GM12891 (cell line): ENCODE results near the gene RAI1.
A peak's percentile ranks its signal among the peaks of the same experiment; 100 is the strongest.

Experiments used
- DNase-seq: peaks from one replicate; pipeline ENCODE4 v3.0.0; 2011; ENCODE audit warnings: low spot score; ENCODE audit not compliant: insufficient read length
- FAIRE-seq: peaks from 2 replicates; lab custom pipeline; 2011; peaks lifted over from hg19 to GRCh38; lab: Jason Lieb, UNC
- PAX5 ChIP-seq: IDR thresholded peaks from 2 replicates; pipeline ENCODE4 v1.6.1; 2011; ENCODE audit warnings: low read length, moderate library complexity, mild to moderate bottlenecking; ENCODE audit not compliant: insufficient read depth, severe bottlenecking
- POLR2A ChIP-seq: IDR thresholded peaks from 2 replicates; pipeline ENCODE4 v1.6.1; 2011; ENCODE audit warnings: low read depth, low read length, control low read depth
- POLR2AphosphoS5 ChIP-seq: IDR thresholded peaks from 2 replicates; pipeline ENCODE4 v1.6.1; 2011; ENCODE audit warnings: low read depth, low read length, control low read depth
- POU2F2 ChIP-seq: IDR thresholded peaks from 2 replicates; pipeline ENCODE4 v1.6.1; 2011; ENCODE audit warnings: low read depth, mild to moderate bottlenecking, control low read depth, low read length, moderate library complexity
- SPI1 ChIP-seq: IDR thresholded peaks from 2 replicates; pipeline ENCODE4 v1.6.1; 2011; ENCODE audit warnings: low read depth, low read length, control low read depth
- TAF1 ChIP-seq: IDR thresholded peaks from 2 replicates; pipeline ENCODE4 v1.6.1; 2011; ENCODE audit warnings: low read depth, low read length, control low read depth

The RAI1 gene

DNA sequence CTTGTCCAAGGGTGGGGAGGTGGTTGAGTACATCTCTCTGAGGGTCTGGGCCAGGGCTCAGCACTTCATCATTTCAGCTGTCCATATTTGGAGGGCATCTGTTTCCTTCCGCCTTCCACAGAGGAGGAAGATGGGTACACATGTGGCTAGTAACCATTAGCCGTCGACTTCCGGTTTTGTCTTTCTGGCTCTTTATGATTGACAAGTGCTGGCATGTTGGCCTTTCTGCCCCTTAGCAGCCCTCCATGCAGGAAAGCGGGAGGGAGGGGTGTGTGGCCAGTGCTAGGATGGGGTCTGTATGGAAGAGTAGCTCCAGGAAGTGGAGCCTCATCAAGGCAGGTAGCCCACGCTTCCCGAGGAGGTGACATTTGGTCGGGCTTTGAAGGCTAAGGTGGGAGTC is 69.6 kb downstream of the RAI1 start:
- FAIRE-seq: peak; percentile 89
- TF ChIP-seq SPI1 (peak; percentile 52), POU2F2 (no peak), POLR2A (no peak)
- no peak for DNase-seq

DNA sequence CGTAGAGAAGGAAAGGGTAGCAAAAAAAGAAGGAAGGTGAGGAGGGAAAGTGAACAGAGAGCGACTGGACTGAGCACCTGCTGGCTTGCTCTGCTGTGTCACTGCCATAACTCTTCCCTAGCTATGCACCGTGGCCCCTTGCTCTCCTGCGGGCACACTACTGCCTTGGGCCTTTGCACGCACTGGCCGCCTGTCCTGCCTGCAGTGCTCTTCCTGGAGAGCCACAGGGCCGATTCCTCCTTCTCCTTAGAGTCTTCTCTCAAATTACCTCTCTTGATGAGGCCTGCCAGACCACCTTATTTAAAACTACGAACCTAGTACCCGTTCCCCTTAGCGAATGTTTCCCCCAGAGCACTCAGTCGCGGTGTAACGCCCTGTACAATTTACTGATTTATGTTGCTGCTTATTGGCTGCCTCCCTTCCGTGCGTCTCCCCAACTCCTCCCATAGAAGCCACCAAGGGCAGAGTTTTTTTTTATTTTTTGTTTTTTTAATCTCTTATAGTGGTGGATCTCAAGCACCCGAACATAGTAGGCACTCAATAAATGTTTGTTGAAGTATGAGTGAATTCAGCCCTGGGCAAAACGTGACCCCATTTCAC is 70.3 kb downstream of the RAI1 start:
- no peak for FAIRE-seq
- DNase-seq: no peak
- peak; percentile 73; the same call in 1 of the 2 replicates for TF ChIP-seq POLR2AphosphoS5
- TF ChIP-seq POLR2A: no peak

DNA sequence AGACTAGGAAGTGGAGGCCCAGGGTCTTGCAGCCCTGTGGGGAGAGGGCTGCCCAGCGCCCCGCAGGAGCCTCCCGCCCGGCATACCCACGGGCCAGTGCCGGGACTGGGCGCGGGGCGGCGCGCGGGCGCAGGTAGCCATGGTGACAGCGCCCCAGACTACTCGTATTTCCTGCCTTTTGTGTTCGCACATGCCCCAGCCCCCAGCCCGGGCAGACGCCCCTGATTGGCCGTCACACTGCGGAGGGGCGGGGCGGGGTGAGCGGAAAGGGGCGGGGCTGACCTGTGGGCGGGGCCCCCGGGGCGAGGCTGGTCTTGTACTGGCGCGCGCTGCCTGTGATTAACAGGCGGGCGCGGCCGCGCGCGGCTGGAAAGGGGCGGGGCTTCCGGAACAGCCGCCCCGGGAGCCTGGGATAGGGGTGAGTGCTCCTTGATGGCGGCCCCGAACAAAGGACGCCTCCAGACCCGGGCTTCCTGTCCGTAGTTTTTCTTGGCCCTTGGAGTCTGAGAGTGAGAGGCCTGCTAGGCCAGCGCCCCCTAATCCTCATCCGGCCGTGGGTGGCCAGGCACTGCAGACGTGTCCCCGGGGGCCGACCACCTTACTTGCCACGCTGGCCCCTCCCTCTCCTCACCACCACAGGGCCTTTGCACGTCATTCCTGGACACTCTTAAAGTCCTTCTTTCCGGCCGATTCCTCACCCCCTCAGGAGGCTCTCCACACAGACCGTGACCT is 71.0 kb downstream of the RAI1 start:
- DNase-seq: peak; percentile 95
- TF ChIP-seq TAF1 (peak; percentile 48; the same call in 1 of the 2 replicates), PAX5 (no peak), POLR2A (peak; percentile 59)
- peak; percentile 93 for FAIRE-seq

DNA sequence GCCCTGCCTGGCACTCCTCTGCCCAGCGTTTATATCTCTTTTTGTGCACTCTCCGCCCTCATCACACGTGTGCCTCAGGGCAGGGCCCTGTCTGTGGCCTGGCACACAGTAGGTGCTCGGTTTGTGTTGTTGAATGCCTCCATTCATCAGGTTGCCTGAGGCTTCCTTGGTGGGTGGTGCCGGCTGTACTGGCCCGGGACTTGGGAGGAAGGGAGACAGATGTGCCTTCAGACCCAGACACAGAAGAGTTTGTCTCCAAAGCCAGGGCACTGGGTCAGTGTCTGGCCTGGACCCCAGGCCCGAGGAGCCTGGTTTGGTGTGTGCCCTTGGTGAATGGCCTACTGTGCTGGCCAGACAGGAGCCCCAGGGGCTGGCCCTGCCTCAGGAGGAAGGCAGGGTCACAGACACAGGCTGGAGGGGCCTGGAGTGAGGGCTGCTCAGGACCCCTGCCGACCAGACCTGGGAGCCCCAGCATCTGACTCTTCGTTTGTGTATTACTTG is 71.6 kb downstream of the RAI1 start:
- FAIRE-seq: no peak
- DNase-seq: no peak
- TF ChIP-seq POLR2A (no peak), POLR2AphosphoS5 (no peak), POU2F2 (no peak), TAF1 (no peak)

DNA sequence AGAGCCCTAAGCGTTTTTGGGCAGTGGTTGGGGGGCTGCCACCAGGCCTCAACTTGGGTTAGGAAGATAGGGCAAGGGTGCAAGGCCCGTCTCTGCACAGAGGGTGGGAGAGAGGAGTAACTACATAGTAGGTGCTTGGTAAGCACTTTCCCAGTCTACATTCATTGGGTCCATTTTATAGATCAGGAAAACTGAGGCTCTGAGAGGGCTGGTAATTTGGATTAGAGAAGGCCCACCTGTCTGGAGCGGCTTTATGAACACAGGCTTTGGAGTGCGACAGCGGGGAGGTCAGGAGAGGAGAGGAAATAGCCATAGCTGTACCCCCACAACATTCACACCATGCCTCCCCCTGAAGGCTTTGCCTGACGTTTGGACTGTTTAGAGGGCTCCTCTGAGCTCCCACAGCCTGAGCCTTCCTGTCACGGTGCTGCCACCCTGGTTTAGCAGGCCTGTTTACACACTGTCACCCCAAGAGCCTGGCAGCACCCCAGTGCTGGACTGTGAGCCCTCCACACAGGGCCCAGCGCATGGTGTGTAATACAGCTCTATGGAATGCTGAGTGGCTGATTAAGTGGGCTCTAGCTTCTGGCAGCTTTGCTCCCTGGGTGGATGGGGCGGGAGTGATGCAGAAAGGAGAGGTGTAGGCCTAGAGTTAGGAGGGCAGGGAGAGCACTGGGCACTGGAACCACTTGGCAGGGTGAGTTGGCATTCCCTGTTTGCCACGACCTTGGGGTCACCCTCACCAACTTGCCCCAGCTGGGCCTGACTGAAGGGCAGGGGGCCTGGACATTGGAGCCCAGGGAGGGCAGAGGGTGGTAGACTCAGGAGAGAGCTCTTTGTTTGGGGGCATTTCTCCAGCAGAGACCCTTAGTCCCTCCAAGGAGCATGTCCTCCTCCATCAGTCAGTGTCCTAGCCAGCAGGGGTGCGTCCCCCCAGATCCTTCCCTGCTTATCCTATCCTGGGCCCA is 73.7 kb downstream of the RAI1 start:
- FAIRE-seq (no peak), DNase-seq (no peak)
- TF ChIP-seq TAF1: no peak
- no peak for TF ChIP-seq PAX5
- no peak for TF ChIP-seq POU2F2
- TF ChIP-seq POLR2A: no peak

DNA sequence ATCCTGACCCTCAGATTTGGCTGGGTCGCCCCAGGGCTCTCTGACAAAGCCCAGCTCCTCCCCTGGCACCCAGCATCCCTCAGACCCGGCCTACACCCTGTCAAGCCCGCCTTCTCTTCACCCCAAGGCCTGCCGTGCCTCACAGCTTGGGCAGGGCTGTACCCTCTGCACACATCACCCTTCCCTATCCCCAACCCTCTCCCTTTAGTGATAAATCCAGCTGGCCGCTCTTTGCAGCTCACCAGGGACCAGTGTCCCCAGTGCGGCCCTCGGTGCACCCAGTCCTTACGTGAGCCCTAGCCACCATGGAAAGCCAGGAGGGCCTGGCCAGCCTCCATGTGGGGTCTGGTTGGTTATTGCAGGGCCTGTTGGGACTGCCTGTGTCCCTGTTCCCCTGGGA is 74.5 kb downstream of the RAI1 start:
- no peak for DNase-seq
- no peak for FAIRE-seq
- TF ChIP-seq POLR2A: no peak
- no peak for TF ChIP-seq TAF1
- no peak for TF ChIP-seq SPI1
- no peak for TF ChIP-seq POU2F2
- TF ChIP-seq POLR2AphosphoS5: no peak
- TF ChIP-seq PAX5: no peak

DNA sequence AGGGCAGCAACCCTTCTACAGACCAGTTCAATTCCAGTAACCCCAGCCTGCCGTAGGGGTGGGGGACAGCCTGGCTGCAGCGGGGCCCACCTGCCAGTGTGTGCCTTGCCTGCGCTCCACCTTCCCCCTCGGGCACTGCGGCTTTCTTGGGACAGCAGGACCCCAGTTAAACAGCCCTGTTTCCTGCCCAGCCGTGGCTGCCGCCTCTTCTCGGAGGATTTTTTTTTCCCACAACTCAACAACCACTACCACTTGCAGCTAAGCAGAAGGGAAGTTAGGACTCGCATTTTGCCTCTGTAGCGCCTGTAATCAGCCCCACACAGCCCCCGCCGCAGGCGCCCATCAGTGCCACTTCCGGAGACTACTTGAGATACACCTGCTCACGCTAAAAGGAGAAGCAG is 76.1 kb downstream of the RAI1 start:
- no peak for TF ChIP-seq POLR2AphosphoS5
- no peak for TF ChIP-seq PAX5
- TF ChIP-seq TAF1: no peak
- no peak for TF ChIP-seq SPI1
- TF ChIP-seq POLR2A: no peak
- TF ChIP-seq POU2F2: no peak
- FAIRE-seq: peak; percentile 79
- DNase-seq: no peak

DNA sequence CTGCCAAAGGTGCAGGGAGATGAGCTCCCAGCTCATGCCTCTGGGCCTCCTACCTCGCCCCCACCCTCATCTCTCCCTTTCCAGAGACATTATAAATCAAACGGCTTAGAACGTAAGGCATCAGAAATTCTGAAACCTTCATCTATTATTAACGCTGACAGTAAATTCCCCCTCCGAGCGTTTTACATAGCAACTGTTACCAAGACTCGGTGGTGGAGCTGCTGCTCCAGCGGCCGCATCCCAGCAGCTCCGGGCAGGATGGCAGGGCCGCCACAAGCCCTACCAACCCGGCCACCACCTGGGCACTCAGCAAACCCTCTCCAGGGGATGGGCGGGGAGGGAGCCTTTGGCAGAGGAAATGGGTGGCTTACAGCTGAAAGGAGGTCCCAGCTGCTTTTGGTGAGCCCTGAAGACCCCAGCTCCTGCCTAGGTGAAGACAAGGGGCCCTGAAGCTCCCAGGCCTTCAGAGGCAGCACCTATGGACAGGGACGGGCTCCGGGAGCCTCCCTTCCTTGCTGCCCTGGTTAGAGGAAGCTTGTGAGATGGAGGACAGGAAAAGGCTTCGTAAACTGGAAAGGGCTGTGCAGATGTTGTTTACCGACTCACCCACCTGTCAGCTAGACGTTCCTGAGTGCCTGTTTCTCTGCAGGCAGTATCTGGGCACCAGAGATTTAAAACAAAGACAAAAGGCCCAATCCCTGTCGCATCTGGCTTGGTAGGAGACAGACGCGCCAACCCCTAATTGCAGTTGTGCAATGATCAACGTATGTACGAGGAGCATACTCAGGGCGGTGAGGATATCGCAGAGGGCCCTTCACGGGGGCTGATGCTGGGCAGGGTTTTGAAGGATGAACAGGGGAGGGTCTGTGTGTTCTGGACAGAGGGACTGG is 76.9 kb downstream of the RAI1 start:
- TF ChIP-seq SPI1 (no peak), PAX5 (no peak), POLR2AphosphoS5 (no peak), TAF1 (no peak), POU2F2 (no peak), POLR2A (no peak)
- DNase-seq: no peak
- no peak for FAIRE-seq
